H9 (cell line): ENCODE results near the gene MCFD2. TPM values are rescaled to one million over a fixed set of nuclear protein-coding genes. Genes with fewer than 3 reads are reported as not detected.

ENCODE experiments used
- DNase-seq: peaks from one replicate; pipeline ENCODE4 v3.0.0-alpha.2; 2017
- H2AFZ ChIP-seq: one replicate; pipeline ENCODE4 v1.6.1; 2013; ENCODE audit warnings: mild to moderate bottlenecking, low read length, control low read depth, moderate library complexity
- H2AK5ac ChIP-seq: 2 replicates; pipeline ENCODE4 v1.6.1; 2013; ENCODE audit warnings: low read length, control low read depth, mixed read lengths; ENCODE audit not compliant: insufficient read length
- H2BK120ac ChIP-seq: one replicate; pipeline ENCODE4 v1.6.1; 2013; ENCODE audit warnings: low read depth, mild to moderate bottlenecking, low read length, control low read depth, inconsistent platforms; ENCODE audit not compliant: poor library complexity, severe bottlenecking
- H2BK12ac ChIP-seq: 2 replicates; pipeline ENCODE4 v1.6.1; 2013; ENCODE audit warnings: low read length, control low read depth, mixed read lengths, low read depth; ENCODE audit not compliant: insufficient read length
- H2BK15ac ChIP-seq: 2 replicates; pipeline ENCODE4 v1.6.1; 2013; ENCODE audit warnings: low read depth, low read length, control low read depth
- H2BK20ac ChIP-seq: one replicate; pipeline ENCODE4 v1.6.1; 2013; ENCODE audit warnings: low read depth, mild to moderate bottlenecking, low read length, control low read depth, inconsistent platforms; ENCODE audit not compliant: poor library complexity, severe bottlenecking
- H2BK5ac ChIP-seq: 2 replicates; pipeline ENCODE4 v1.6.1; 2013; ENCODE audit warnings: low read length, control low read depth, mixed read lengths; ENCODE audit not compliant: insufficient read length
- H3K14ac ChIP-seq: 2 replicates; pipeline ENCODE4 v1.6.1; 2013; ENCODE audit warnings: low read length, control low read depth; ENCODE audit not compliant: insufficient read depth
- H3K18ac ChIP-seq: 2 replicates; pipeline ENCODE4 v1.6.1; 2013; ENCODE audit warnings: low read depth, mild to moderate bottlenecking, mixed read lengths, low read length, control low read depth; ENCODE audit not compliant: insufficient read length
- H3K23ac ChIP-seq: 2 replicates; pipeline ENCODE4 v1.6.1; 2013; ENCODE audit warnings: low read length, control low read depth, mixed read lengths, low read depth; ENCODE audit not compliant: insufficient read length
- H3K23me2 ChIP-seq: 2 replicates; pipeline ENCODE4 v1.6.1; 2013; ENCODE audit warnings: low read depth, mild to moderate bottlenecking, mixed read lengths, low read length, control low read depth; ENCODE audit not compliant: insufficient read length, poor library complexity, severe bottlenecking
- H3K27ac ChIP-seq: 2 replicates; pipeline ENCODE4 v1.5.1; 2013; ENCODE audit warnings: low read length, control low read depth, mixed read lengths, low read depth; ENCODE audit not compliant: insufficient read length
- H3K27me3 ChIP-seq: 2 replicates; pipeline ENCODE4 v1.6.1; 2013; ENCODE audit warnings: low read length, control low read depth, inconsistent platforms; ENCODE audit not compliant: insufficient read depth
- H3K4ac ChIP-seq: 2 replicates; pipeline ENCODE4 v1.6.1; 2013; ENCODE audit warnings: low read depth, mild to moderate bottlenecking, control low read depth, inconsistent platforms, low read length, moderate library complexity
- H3K4me1 ChIP-seq: 2 replicates; pipeline ENCODE4 v1.6.1; 2013; ENCODE audit warnings: low read length, control low read depth, inconsistent platforms; ENCODE audit not compliant: insufficient read depth
- H3K4me2 ChIP-seq: 2 replicates; pipeline ENCODE4 v1.6.1; 2013; ENCODE audit warnings: low read length, control low read depth, mixed read lengths; ENCODE audit not compliant: insufficient read length, insufficient read depth
- H3K56ac ChIP-seq: 2 replicates; pipeline ENCODE4 v1.6.1; 2013; ENCODE audit warnings: low read depth, mild to moderate bottlenecking, mixed read lengths, low read length, control low read depth; ENCODE audit not compliant: insufficient read length
- H3K79me1 ChIP-seq: 2 replicates; pipeline ENCODE4 v1.6.1; 2013; ENCODE audit warnings: low read depth, mild to moderate bottlenecking, moderate library complexity, low read length, control low read depth, inconsistent platforms; ENCODE audit not compliant: insufficient read depth, poor library complexity, severe bottlenecking
- H3K79me2 ChIP-seq: 2 replicates; pipeline ENCODE4 v1.6.1; 2013; ENCODE audit warnings: low read length, control low read depth, inconsistent platforms; ENCODE audit not compliant: insufficient read depth
- H3K9ac ChIP-seq: 2 replicates; pipeline ENCODE4 v1.6.1; 2013; ENCODE audit warnings: low read length, control low read depth, mixed read lengths; ENCODE audit not compliant: insufficient read length; ENCODE audit errors: extremely low read depth
- H3K9me3 ChIP-seq: one replicate; pipeline ENCODE4 v1.6.1; 2013; ENCODE audit warnings: low read depth, low read length, inconsistent platforms; ENCODE audit not compliant: control insufficient read depth
- H3T11ph ChIP-seq: one replicate; pipeline ENCODE4 v1.6.1; 2013; ENCODE audit warnings: mild to moderate bottlenecking, low read length, control low read depth, inconsistent platforms
- H4K20me1 ChIP-seq: one replicate; pipeline ENCODE4 v1.6.1; 2013; ENCODE audit not compliant: control insufficient read depth, insufficient read length, insufficient read depth
- H4K5ac ChIP-seq: 2 replicates; pipeline ENCODE4 v1.6.1; 2013; ENCODE audit warnings: low read depth, mild to moderate bottlenecking, mixed read lengths, low read length, control low read depth; ENCODE audit not compliant: insufficient read length
- H4K8ac ChIP-seq: replicated peaks from 2 replicates; pipeline ENCODE4 v1.6.1; 2013; ENCODE audit warnings: low read length, control low read depth, mixed read lengths, low read depth; ENCODE audit not compliant: insufficient read length
- H4K91ac ChIP-seq: 2 replicates; pipeline ENCODE4 v1.6.1; 2013; ENCODE audit warnings: low read depth, mild to moderate bottlenecking, moderate library complexity, mixed read lengths, low read length, control low read depth; ENCODE audit not compliant: insufficient read length
- H3K27ac Mint-ChIP-seq, 3 experiments: 2 replicates in 2 of 3; 3 replicates in 1 of 3; pipeline ENCODE4 v1.8.0; 2020 to 2021; ENCODE audit warnings: mixed read lengths in 3 of 3, mild to moderate bottlenecking in 1 of 3, moderate library complexity in 1 of 3
- H3K27me3 Mint-ChIP-seq: 2 replicates; pipeline ENCODE4 v1.8.0; 2021; ENCODE audit warnings: low read depth, mild to moderate bottlenecking, moderate library complexity, mixed read lengths
- H3K36me3 Mint-ChIP-seq, 3 experiments: 2 replicates in 2 of 3; 3 replicates in 1 of 3; pipeline ENCODE4 v1.8.0; 2020 to 2021; ENCODE audit warnings: low read depth in 3 of 3, mixed read lengths in 3 of 3; ENCODE audit not compliant: insufficient read depth in 1 of 3
- H3K4me1 Mint-ChIP-seq, 2 experiments: 2 replicates each; pipeline ENCODE4 v1.8.0; 2020; ENCODE audit warnings: mixed read lengths in 2 of 2
- H3K4me3 Mint-ChIP-seq, 2 experiments: 2 replicates in 1 of 2; 3 replicates in 1 of 2; pipeline ENCODE4 v1.8.0; 2020 to 2021; ENCODE audit warnings: mild to moderate bottlenecking in 2 of 2, mixed read lengths in 2 of 2, moderate library complexity in 1 of 2
- H3K9me3 Mint-ChIP-seq, 2 experiments: 2 replicates in 1 of 2; 3 replicates in 1 of 2; pipeline ENCODE4 v1.8.0; 2020; ENCODE audit warnings: mild to moderate bottlenecking in 2 of 2, mixed read lengths in 2 of 2, moderate library complexity in 1 of 2
- CTCF ChIP-seq: fragments of 200-600 bp; sonication (generic); conservative IDR thresholded peaks from 3 replicates; pipeline ENCODE4 v1.8.0; 2021; ENCODE audit warnings: antibody characterized with exemption, mild to moderate bottlenecking
- WGBS: extraction: QIAGEN DNeasy Blood & Tissue Kit; methylation state at CpG from one replicate; pipeline ENCODE4 v1.1.7; 2013; ENCODE audit warnings: missing lambda C conversion rate, low lambda C conversion rate, mixed read lengths; ENCODE audit not compliant: insufficient read length; ENCODE audit errors: extremely low coverage; 5-methylcytosine and 5-hydroxymethylcytosine counted together
- total RNA-seq: library from RNA; stranded (reverse); gene quantifications from 2 replicates; pipeline ENCODE4 v1.2.1, GENCODE V29; 2021

MCFD2 gene
- total RNA-seq, 1 experiment from 2014 or later = 64.6 TPM

- H3K27me3 ChIP-seq = no peaks in the 10 kb centered on the region
- H3K79me2 ChIP-seq = no peaks in the 10 kb centered on the region
- no peak overlapping the region for H3K4me2 ChIP-seq
- no peak overlapping the region for H4K91ac ChIP-seq
- H3T11ph ChIP-seq = no peak overlapping the region
- H2AK5ac ChIP-seq = no peak overlapping the region
- H3K56ac ChIP-seq = no peak overlapping the region
- no peak for TF ChIP-seq CTCF
- H2AFZ ChIP-seq = no peak overlapping the region
- no peaks in the 10 kb centered on the region for H4K20me1 ChIP-seq
- no peak overlapping the region for H2BK20ac ChIP-seq
- H3K23me2 ChIP-seq = no peaks in the 10 kb centered on the region
- H3K79me1 ChIP-seq = no peaks in the 10 kb centered on the region
- no peak overlapping the region for H3K27ac ChIP-seq
- H4K5ac ChIP-seq = no peak overlapping the region
- H3K9me3 Mint-ChIP-seq = no peaks in the 10 kb centered on the region; a peak in 2 of 5 replicates
- H3K36me3 Mint-ChIP-seq = no peaks in the 10 kb centered on the region; a peak in 1 of 7 replicates
- no peak overlapping the region for H2BK12ac ChIP-seq
- no peak overlapping the region for H3K4ac ChIP-seq
- H3K27me3 Mint-ChIP-seq = no peaks in the 10 kb centered on the region
- H3K9me3 ChIP-seq = no peaks in the 10 kb centered on the region
- H3K4me1 ChIP-seq = no peaks in the 10 kb centered on the region
- H3K4me3 Mint-ChIP-seq = no peak overlapping the region
- H2BK15ac ChIP-seq = 0 out of 2 replicates have a peak overlapping the region, but pooled peaks have one; percentile 37
- peak overlapping the region; percentile 50; the same call in 1 of the 2 replicates for H3K14ac ChIP-seq
- no peak overlapping the region for H3K23ac ChIP-seq
- H2BK120ac ChIP-seq = no peak overlapping the region
- H4K8ac ChIP-seq = no peak overlapping the region
- H3K18ac ChIP-seq = no peak overlapping the region
- WGBS = no CpG with 5 or more reads among the region's 8 CpGs
- H3K27ac Mint-ChIP-seq = peak overlapping the region in 1 of 3 experiments; percentile 86; a peak in 2 of 7 replicates
- DNase-seq = no peak
- no peak overlapping the region for H3K9ac ChIP-seq
- H2BK5ac ChIP-seq = no peak overlapping the region
- H3K4me1 Mint-ChIP-seq = peaks cover 13 to 18% of the 10 kb centered on the region in 2 experiments
These were observed 23.6 kb downstream of the MCFD2 start for GRCh38 chr2:46891956-46892553.
